PFSK-1 (cell line): ENCODE measurements around the gene SLC24A3.

Source experiments
- FOXP2 ChIP-seq: optimal IDR thresholded peaks from 2 replicates; pipeline ENCODE3; 2011; ENCODE audit warnings: borderline replicate concordance, control low read depth, inconsistent platforms; ENCODE audit not compliant: insufficient read depth; ENCODE audit errors: extremely low read length, extremely low read depth
- POLR2AphosphoS5 ChIP-seq: IDR thresholded peaks from 2 replicates; pipeline ENCODE4 v1.6.1; 2012; ENCODE audit warnings: low read depth, mild to moderate bottlenecking, control low read depth, low read length, moderate library complexity
- SIN3A ChIP-seq: IDR thresholded peaks from 2 replicates; pipeline ENCODE4 v1.6.1; 2012; ENCODE audit warnings: mild to moderate bottlenecking, low read length, moderate library complexity, borderline replicate concordance; ENCODE audit not compliant: insufficient read depth
- TAF1 ChIP-seq: IDR thresholded peaks from 2 replicates; pipeline ENCODE4 v1.6.1; 2012; ENCODE audit warnings: low read length, control low read depth, borderline replicate concordance; ENCODE audit not compliant: insufficient read depth
- TF ChIP-seq, protein P1 (sequence below), 2 experiments: IDR thresholded peaks; 2 replicates each; pipeline versions ENCODE4 v1.6.1 to v1.8.0; 2011 to 2012; ENCODE audit warnings: low read depth in 2 of 2, low read length in 2 of 2, control low read depth in 1 of 2, inconsistent platforms in 1 of 2, mild to moderate bottlenecking in 1 of 2, moderate library complexity in 1 of 2; ENCODE audit not compliant: insufficient read depth in 1 of 2

The SLC24A3 gene

DNA sequence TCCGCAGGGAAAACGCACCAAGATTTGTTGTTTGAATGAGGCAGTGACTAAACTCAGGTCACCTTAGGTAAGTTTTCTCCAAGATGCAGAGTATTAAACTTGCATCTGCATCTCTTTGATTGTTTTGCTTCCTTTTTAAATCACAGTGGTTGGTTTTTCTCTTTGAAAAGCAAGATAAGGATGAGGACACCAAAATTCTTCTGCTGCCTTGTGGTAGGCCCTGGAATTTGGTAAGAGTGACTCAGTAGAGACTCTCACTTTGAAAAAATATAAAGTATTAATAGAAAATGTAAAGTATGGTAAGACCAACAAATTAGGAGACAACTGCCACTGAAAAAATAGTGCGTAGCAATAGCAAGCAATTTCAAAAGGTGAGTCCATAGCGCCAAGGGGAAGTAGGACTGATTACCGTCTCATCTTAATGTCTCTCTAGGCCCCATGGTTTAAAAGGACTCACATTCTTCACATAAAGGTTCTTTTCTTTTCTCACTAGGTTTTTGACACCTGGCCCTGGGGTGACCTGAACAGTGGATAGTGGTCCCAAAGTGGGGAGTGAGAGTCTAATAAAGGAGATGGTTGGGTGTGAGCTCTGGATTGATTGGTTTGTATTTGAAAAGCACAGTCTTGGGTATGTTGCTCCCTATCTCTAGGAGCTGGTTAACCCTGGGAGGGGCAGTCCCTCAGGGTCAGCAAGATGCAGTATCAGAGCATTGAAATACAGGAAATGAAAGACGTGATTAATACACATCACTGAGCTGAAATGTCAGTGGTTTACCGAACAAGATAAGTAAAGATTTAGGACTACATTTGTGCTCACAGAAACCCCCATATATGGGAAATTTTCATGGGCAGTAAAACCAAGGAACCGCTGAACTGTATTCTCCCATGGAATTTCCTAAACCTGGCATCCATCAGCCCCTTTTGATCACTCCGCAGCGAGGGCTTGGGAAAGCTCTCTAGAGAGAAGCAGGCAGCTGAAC is 221.2 kb downstream of the SLC24A3 start:
- TF ChIP-seq FOXP2 (no peak), SIN3A (no peak), POLR2AphosphoS5 (no peak), TAF1 (no peak)
- TF ChIP-seq, protein P1, sequence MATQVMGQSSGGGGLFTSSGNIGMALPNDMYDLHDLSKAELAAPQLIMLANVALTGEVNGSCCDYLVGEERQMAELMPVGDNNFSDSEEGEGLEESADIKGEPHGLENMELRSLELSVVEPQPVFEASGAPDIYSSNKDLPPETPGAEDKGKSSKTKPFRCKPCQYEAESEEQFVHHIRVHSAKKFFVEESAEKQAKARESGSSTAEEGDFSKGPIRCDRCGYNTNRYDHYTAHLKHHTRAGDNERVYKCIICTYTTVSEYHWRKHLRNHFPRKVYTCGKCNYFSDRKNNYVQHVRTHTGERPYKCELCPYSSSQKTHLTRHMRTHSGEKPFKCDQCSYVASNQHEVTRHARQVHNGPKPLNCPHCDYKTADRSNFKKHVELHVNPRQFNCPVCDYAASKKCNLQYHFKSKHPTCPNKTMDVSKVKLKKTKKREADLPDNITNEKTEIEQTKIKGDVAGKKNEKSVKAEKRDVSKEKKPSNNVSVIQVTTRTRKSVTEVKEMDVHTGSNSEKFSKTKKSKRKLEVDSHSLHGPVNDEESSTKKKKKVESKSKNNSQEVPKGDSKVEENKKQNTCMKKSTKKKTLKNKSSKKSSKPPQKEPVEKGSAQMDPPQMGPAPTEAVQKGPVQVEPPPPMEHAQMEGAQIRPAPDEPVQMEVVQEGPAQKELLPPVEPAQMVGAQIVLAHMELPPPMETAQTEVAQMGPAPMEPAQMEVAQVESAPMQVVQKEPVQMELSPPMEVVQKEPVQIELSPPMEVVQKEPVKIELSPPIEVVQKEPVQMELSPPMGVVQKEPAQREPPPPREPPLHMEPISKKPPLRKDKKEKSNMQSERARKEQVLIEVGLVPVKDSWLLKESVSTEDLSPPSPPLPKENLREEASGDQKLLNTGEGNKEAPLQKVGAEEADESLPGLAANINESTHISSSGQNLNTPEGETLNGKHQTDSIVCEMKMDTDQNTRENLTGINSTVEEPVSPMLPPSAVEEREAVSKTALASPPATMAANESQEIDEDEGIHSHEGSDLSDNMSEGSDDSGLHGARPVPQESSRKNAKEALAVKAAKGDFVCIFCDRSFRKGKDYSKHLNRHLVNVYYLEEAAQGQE (IDR thresholded peaks at IDR 0.05; ENCODE audit: insufficient read depth in 1 of 2, low read depth in 2 of 2, low read length in 2 of 2), result no peak

DNA sequence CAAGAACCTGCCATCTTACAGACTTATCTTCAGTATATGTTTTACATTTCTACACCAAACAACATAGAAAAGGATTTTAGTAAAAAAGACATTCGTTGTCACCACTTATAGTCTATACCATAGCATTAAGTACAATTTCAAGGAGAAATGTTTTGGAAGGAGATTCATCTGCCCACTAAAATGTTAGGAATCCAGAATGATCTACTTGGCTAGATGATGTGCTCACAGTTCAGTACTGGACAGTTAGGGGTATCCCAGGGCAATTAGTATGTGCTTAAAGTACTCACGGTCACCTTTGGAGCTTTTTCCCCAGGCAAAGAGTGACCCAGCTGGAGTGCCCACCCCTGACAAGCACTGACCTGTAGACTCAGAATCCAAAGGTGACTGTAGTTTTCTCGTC is 222.9 kb downstream of the SLC24A3 start:
- TF ChIP-seq FOXP2, result no peak
- no peak for TF ChIP-seq TAF1
- no peak for TF ChIP-seq POLR2AphosphoS5
- TF ChIP-seq SIN3A, result no peak
- TF ChIP-seq, protein P1 (IDR thresholded peaks at IDR 0.05; ENCODE audit: insufficient read depth in 1 of 2, low read depth in 2 of 2, low read length in 2 of 2), result no peak

DNA sequence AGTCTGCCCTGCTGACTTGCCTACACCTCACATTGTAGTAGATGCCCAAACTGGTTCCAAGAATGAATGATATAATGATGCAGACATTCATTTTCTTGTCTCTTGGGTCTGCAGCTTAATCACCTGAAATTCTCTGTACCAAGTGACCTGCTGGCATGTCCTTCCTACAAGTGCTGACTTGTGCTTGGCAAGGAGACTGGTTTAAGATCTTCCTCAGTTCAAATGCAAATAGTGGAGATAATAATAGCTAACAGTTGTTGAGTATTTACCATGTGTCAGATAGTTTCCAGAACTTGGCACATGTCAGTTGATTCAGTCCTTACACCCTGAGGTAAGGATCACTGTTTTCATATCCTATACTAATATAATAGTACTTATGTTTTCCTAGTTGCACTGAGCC is 223.4 kb downstream of the SLC24A3 start:
- TF ChIP-seq FOXP2 (no peak), POLR2AphosphoS5 (no peak), SIN3A (no peak), TAF1 (no peak)
- TF ChIP-seq, protein P1 (IDR thresholded peaks at IDR 0.05; ENCODE audit: insufficient read depth in 1 of 2, low read depth in 2 of 2, low read length in 2 of 2), result no peak

DNA sequence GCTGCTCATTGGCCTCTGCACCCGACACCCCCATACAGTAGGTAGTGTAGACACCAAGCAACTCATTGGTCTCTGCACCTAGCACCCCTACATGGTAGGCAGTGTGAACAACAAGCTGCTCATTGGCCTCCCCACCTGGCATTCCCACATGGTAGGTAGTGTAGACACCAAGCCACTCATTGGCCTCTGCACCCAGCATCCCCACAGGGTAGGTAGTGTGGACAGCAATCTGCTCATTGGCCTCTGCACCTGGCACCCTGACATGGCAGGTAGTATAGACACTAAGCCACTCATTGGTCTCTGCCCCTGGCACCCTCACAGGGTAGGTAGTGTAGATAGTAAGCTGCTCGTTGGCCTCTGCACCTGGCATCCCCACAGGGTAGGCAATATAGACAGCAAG is 226.0 kb downstream of the SLC24A3 start:
- no peak for TF ChIP-seq POLR2AphosphoS5
- no peak for TF ChIP-seq SIN3A

DNA sequence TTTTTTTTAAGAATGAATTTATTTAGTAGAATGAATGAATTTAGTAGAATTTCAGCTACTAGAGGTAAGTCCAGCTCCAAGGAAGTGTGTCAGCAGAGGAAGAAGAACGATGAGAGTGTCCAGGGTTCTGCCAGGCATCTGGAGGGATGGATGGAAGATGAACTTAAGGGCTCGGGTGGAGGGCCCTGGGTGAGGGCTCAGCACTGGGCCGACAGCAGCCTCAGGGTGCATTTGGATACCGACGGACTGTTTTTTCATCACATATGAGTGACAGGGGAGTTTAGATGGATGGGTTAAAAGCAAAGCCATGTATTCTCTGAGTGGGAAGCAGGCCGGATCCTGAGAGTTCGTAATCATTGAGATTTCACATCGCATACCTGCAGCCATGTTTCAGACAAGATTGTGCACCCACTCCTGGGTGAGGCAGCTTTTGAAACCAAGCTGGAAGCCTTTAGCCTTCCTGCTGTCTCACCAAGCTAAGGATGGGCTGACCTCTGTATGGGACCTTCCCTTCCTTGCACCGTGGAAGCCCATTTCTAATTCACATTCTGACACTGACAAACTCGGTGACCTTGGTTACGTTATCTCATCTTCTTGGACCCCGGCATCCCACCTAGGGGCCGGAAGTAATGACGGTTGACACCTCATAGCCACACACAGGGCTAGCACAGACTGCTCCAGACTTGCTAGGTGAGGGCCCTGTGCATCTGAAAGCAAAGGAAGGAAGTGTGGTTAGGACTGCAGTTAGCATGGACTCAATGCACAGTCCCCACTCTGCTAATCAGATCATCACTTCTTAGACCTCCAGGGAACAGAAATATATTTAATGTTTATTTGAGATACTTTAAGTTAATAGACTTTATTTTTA is 228.5 kb downstream of the SLC24A3 start:
- TF ChIP-seq TAF1 (no peak), SIN3A (no peak), POLR2AphosphoS5 (no peak), FOXP2 (no peak)
- TF ChIP-seq, protein P1 (IDR thresholded peaks at IDR 0.05; ENCODE audit: insufficient read depth in 1 of 2, low read depth in 2 of 2, low read length in 2 of 2), result no peak
